Right ventricle myocardium inferior (tissue), 1 donor: ENCODE data around the gene STUB1. TPM values are rescaled to one million over a fixed set of nuclear protein-coding genes. Genes with fewer than 3 reads are reported as not detected.

Source experiments
- ATAC-seq: fragments of 200-7000 bp; cut with Tn5 transposase; one replicate; pipeline ENCODE4 v1.9.1; 2020; ENCODE audit warnings: mild to moderate bottlenecking, moderate library complexity
- DNase-seq: peaks from one replicate; pipeline ENCODE4 v3.0.0; 2021; ENCODE audit errors: missing footprints
- intact Hi-C: fragments of 100-400 bp; cut with DNase I; formaldehyde crosslinking; loops from one replicate; pipeline ENCODE4 v1.11.0; 2022
- total RNA-seq: library from RNA; stranded (reverse); fragmentation: NEBNext Ultra II Directional; extraction: Animal tissue kit (Norgen Biotek cat#: 25700); gene quantifications from one replicate; pipeline ENCODE4 v1.2.1, GENCODE V29; 2021
- donor health status: DM: no; HTN: yes; CAD: no; lungs with severe emphysema.

STUB1 gene
- total RNA-seq, 1 donor from 2014 or later = 120 TPM

- DNase-seq (no peak), ATAC-seq (no peak)
- intact Hi-C loops = no loop called here
Observed at GRCh38 chr16:674968-675883, 5.0 kb upstream of the STUB1 start, which contains the start of gene RHBDL1. TSS of gene RHBDL1 (plus strand) at chr16:675671. CDS start at chr16:675791, 120 bp downstream.

GRCh38 chr16:675884-676564 is 4.2 kb upstream of the STUB1 start:
- intact Hi-C loops = no loop called here
- DNase-seq = no peak
- no peak for ATAC-seq

DNA sequence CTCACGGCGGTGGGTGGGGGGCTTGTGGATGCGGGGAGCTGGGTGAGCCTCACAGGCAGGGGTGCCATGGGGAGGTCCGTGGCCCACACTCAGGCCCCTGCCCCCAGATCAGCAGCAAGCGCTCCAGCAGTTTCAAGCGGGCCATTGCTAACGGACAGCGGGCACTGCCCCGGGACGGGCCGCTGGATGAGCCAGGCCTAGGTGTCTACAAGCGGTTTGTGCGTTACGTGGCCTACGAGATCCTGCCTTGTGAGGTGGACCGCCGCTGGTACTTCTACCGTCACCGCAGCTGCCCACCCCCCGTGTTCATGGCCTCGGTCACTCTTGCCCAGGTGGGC is 3.7 kb upstream of the STUB1 start:
- no peak for DNase-seq
- no peak for ATAC-seq
- intact Hi-C loops = no loop called here

- intact Hi-C loops = no loop called here
- no peak for DNase-seq
- no peak for ATAC-seq
Observed at GRCh38 chr16:676913-677312, 3.3 kb upstream of the STUB1 start.

GRCh38 chr16:677316-678190 is 2.7 kb upstream of the STUB1 start:
- DNase-seq = no peak
- ATAC-seq = no peak
- intact Hi-C loops = no loop called here

DNA sequence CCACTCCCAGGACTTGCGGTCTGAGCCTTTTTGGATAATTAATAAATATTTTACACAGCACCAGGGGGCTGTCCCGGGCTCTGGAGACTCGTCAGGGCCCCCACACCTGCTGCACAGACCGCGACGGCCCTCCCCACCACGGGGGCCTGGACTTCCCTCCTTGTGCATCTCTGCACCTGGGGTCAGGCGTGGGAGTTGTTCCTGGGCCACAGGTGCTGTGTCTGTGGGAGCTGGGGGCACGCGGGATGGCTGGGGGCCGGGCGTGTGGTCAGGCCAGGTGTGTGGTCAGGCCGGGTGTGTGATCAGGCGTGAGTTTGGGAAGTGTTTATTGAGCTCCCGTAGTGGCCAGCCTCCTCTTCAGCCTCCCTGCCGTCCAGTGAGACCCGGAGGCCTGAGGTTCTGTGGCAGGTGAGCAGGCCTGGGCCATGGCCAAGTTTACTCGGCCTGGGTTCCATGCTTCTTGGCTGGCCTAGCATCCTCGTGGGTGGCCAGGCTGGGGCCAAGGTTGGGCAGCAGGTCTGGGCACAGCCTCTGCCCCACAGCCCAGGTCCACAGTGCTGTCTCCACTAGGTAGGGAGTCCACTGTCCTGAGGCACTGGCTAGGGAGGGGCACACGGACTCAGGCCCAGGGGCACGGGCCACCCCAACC is 1.9 kb upstream of the STUB1 start:
- ATAC-seq (no peak), DNase-seq (no peak)
- intact Hi-C loops = no loop called here

DNA sequence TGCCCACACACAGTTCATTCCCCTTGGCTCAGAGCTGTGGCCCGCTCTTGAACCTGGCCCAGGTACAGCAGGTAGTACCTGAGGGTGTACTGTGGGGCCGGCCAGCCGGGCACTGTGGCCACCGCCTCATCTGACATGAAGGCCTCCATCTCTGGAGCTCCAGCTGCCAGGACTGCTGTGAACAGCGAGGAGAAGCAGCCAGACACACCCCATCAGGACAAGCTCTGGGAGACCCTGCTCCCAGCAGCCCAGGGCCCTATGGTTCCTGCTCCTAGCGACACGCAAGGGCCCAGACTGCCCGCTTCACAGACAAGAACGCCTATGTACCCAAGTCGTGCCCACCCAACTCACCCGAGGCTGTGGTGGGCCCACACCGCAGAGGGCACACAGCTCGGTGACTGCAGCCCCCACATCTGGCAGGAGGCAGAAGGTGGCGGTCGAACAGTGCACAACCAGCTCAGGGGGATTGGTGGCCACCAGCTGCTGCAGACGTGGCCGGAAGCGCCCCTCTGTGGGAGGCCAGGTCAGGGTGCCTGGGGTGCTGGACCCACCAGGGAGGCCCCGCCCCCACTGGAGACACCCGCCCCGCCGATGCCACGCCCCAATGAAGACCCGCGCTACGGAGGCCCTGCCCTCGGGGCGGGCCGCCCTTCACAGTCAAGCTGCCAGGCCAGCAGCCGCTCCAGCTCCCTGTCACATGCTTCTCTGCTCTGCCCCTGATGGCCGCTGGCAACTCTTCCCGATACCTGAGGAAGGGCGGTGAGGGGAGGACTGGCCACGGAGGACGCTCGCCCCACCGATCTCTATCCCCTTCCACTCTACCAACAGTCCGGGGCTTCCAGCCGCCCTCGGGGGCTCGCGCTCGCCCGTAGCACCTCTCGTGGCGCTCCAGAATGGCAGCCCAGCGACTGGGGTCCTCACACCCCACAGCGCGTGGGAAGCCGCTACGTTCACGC is 1.1 kb upstream of the STUB1 start:
- DNase-seq (peak; percentile 85), ATAC-seq (peak; percentile 37)
- intact Hi-C loops = no loop called here

- DNase-seq = no peak
- no peak for ATAC-seq
- intact Hi-C loops = loop anchor here (10.0 kb wide), 1 partner anchor 1654 kb away; no protein-coding TSS in a partner anchor
Observed at GRCh38 chr16:680625-680945, 375 bp downstream of the STUB1 start.

DNA sequence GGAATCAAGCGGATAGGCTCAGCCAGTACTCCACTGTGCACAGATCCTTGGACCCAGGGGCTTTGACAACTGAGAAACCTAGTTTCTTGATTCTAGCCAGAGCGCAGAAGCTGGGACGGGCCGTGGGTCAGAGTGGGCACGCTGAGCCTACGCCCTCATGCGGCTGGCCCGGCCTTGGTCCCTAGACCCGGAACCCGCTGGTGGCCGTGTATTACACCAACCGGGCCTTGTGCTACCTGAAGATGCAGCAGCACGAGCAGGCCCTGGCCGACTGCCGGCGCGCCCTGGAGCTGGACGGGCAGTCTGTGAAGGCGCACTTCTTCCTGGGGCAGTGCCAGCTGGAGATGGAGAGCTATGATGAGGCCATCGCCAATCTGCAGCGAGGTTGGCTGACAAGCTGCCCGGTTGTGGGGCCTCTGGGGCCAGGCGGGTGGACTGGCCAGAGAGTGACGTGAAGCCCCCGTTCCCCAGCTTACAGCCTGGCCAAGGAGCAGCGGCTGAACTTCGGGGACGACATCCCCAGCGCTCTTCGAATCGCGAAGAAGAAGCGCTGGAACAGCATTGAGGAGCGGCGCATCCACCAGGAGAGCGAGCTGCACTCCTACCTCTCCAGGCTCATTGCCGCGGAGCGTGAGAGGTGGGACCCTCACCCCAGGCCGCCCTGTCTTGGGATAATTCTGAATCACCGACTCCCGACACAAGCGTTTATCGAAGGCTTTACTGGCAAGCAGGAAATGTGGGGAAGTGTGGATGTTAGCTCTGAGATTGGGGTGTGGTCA is 946 bp downstream of the STUB1 start:
- intact Hi-C loops = loop anchor here (10.0 kb wide), 1 partner anchor 1654 kb away; no protein-coding TSS in a partner anchor
- no peak for DNase-seq
- ATAC-seq = no peak

DNA sequence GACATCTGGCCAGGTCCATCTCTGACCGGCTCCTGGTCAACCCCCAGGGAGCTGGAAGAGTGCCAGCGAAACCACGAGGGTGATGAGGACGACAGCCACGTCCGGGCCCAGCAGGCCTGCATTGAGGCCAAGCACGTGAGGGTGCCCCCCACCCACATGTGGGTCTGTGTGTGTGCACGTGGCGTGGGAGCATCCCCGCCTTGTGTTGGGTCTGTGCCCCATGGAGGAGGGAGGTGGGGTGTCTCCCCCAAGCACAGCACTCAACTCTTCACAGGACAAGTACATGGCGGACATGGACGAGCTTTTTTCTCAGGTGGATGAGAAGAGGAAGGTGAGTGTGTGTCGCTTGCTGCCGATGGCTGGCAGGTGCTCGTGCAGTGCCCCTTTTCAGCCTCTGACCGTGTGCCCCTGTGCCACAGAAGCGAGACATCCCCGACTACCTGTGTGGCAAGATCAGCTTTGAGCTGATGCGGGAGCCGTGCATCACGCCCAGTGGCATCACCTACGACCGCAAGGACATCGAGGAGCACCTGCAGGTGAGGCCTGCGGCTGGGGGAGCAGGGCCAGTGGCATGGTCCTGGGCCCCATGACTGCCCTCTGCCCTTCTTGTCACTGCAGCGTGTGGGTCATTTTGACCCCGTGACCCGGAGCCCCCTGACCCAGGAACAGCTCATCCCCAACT is 1.7 kb downstream of the STUB1 start:
- DNase-seq (no peak), ATAC-seq (no peak)
- intact Hi-C loops = loop anchor here (10.0 kb wide), 1 partner anchor 1653 kb away; no protein-coding TSS in a partner anchor

DNA sequence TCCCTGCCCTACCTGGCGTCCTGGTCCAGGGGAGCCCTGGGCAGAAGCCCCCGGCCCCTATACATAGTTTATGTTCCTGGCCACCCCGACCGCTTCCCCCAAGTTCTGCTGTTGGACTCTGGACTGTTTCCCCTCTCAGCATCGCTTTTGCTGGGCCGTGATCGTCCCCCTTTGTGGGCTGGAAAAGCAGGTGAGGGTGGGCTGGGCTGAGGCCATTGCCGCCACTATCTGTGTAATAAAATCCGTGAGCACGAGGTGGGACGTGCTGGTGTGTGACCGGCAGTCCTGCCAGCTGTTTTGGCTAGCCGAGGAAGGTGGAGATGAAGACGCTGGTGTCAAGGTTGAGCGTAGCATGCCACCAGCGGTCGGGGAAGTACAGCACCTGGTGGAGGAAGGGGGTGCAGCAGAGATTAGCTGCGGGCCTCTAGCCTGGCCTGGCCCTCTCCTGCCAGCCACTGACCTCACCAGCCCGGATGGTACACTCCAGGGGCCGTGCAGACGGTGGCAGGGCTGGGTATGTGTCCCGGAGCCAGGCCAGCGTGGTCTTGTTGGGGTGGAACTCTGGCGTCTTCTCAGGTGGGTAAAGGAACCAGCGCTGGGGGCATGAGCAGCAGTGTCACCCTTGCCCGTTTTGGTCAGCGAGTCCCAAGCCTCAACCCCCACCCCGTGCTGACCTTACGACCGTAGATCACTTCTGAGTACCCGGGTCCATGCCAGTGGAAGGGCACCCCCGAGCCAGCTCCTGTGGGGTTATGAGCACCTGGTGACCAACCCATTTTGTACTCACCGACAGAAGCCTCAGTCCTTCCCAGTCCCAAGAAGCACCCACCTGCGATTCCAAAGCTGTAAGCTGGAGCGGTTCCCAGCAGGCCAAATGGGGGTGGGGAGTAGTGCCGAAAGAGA is 2.5 kb downstream of the STUB1 start:
- no peak for ATAC-seq
- intact Hi-C loops = loop anchor here (10.0 kb wide), 1 partner anchor 1652 kb away; no protein-coding TSS in a partner anchor

GRCh38 chr16:683396-684070 is 3.3 kb downstream of the STUB1 start:
- DNase-seq = no peak
- no peak for ATAC-seq
- intact Hi-C loops = loop anchor here (10.0 kb wide), 1 partner anchor 1651 kb away; no protein-coding TSS in a partner anchor

More for the DNA sequence above, 2.5 kb downstream of the STUB1 start:
- no peak for DNase-seq

DNA sequence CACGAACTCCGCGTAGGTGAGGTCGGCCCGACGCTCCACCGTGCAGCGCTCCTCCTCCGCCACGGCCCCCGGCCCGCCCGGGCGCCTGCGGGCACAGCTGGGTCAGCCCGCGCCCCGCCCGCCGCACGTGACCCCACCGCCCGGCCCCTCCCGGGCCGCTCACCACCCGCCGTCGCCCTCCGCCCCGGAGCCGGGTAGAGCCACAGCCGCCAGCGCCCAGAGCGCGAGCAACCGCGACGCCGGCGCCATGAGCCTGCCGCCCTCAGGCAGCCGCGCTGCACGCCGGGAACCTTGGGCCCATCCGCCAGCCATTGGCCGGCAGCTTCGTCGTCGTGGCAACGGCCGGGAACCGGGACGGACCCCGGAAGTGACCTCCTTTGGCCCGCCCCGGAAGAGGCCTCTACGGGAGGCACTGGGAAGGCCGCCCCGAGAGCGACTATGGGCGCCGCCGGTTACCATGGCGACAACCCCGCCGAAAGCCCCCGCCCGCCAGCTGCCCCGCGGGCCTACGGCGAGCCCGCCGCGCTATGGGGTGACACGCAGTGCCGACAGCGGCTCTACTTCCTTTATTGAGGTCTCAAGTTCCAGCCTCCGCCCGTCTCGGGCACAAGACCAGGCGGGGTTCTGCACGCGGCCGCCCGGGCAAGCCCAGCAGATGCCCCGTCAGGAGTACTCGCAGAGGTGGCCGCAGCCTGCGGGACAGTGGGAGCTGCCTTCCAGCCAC is 4.0 kb downstream of the STUB1 start, which contains the start of gene JMJD8:
TSS of gene JMJD8 (minus strand) at position 264 of the 724 bp plus-strand sequence. CDS start at position 249, 15 bp downstream.
- intact Hi-C loops = loop anchor here (10.0 kb wide), 1 partner anchor 1651 kb away; no protein-coding TSS in a partner anchor
- DNase-seq (peak; percentile 99), ATAC-seq (peak; percentile 76)
